Fibroblast of the conjunctiva (primary cell): ENCODE data around the gene FOXP1.

Source experiments
- DNase-seq: peaks from one replicate; pipeline ENCODE4 v3.0.0-alpha.2; 2010; ENCODE audit warnings: low read depth

FOXP1 gene

DNA sequence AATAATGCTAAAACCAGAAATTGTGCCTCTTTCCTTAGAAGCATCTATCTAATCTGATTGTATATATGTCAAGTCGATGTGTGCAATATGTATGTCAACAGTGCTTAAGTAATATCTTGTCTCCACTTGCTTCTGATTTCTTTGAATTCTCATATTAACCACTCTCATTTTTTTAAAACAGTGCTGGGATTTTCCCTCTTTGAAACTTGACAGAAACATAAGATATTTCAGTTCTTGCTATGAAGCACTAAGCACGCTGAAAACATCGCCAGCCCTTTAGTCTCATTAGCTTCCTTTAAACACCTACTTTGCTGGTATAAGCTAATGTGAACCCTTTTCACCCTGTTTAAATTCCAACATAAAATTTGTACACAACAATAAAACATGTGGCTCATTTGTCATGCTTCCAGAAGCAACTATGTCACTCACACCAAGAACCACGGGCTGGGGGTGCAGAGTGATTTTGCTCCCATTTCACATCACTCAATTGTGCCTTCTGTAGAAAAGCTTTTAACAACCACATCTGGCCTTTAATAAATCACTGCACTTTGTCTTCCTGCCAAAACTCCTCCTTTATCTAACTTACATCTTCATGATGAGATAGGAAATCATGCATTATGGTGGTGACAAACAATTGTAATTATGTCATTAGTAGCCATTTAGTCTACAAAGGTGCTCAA, 185.2 kb downstream of the FOXP1 start:
- DNase-seq = no peak

DNA sequence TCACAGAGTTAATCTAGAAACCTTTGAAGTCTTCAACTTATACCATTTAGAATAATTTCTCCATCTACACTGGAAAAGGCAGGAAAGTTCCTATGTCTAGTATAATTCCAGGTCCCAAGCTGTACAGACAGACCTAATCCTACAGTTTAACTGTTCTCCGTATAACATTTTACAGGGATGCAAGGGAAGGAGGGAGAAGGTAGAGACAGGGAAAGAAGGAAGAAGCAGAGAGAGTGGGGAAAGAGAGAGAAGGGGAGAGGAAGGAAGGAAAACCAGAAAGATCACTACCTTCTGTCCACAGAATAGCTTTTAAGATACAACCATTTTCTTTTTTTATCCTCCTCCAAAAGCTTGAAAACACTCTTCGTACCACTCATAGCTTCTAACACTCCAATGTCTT, 185.8 kb downstream of the FOXP1 start:
- DNase-seq = no peak

DNA sequence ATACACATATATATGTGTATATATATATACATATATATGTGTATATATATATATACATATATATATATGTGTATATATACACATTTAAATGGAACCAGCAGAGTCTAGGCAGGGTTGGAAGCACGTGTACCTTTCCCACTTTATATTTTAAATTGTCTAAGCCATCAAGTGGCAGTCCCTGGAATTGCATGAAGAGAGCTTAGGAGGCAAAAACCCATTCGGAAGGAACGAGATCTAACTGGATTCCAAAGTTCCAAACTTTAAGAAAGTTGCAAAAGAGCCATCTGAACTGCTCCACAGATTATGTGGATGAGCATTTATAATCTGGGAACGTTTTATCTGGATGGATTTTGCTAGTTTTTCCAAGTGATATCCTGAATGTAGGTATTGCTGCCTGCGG, 186.5 kb downstream of the FOXP1 start:
- peak; percentile 16 for DNase-seq

DNA sequence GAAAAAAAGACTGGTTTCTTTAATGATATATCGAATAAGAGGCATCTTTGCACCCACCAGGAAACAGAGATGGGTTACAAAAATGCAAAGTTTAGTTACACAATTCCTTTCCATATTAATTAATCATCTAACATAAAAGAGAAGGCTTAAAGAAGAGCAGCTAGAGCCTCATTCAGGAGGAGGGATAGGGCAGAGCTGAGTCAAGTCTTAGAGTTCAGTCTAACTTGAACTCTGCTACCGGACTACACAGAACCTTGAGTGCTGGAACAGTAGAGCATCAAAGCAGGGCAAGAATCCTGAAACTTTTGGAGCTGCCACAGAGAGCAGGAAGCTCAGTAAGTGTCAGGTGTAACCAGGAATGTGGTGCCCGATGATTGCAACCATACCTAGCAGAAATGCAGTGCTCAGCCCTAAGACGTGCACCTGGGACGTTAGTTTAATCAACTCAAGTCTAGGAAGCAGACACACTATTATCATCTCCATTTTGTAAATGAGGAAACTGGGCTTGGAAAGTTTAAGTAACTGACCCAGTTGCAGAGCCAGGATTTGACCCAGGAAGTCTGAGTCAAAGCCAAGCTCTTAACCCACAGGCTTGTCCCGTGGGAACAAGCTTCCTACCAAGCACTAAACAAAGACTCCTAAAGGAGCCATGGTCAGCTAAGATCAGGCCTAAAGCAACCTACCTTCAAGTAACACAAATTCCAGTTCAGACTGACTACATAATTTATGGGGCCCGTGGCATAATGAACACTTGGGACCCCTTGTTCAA, 187.4 kb downstream of the FOXP1 start:
- peak; percentile 17 for DNase-seq

DNA sequence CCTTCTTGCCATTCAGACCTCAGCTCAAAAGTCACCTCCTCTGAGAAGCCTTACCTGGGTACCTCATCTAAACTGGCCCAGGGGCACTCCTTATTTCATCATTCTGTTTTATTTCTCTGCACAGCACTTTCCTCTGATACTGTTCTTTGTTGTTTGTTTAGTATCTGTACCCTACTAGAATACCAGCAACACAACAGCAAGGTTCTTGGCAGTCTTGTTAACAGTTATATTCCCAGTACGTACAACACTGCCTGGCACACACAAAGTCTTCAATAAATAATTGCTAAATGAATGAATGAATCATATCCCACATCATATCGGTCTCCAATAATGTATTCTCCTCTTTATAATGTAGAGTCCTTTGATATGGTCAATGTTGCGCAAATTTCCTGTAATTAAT, 188.1 kb downstream of the FOXP1 start:
- DNase-seq = no peak

DNA sequence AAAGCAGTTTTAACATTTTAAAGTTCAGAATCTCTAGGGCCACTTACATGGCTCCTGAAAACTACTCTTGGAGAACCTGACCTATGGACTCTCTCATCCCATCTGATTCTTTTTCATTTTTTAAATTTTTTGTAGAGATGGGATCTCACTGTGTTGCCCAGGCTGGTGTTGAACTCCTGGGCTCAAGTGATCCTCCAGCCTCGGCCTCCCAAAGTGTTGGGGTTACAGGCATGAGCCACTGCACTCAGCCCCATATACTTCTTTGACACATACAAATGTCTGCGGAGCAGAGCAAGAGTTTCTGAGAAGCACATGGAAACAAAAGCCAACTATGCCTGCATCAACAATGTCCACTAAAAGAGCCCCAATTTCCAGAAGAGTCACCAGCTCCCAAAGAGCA, 189.8 kb downstream of the FOXP1 start:
- no peak for DNase-seq

DNA sequence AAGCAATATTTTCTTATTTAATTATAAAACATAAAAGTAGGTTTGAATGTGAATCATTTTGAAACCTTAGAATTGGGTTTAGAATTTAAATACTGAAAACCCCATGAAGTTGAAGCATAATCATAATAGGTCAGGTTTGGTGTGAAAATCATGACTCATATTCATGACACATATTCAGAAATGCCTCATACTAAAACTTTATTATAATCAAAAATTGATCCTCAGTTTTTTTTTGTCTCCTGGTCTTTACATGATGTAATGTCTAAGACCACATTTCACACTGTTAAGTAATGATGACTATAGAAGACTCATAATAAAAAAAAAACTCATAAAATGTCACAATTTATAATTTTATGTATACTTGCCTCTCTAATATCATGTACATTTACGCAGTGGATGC, 190.4 kb downstream of the FOXP1 start:
- no peak for DNase-seq

DNA sequence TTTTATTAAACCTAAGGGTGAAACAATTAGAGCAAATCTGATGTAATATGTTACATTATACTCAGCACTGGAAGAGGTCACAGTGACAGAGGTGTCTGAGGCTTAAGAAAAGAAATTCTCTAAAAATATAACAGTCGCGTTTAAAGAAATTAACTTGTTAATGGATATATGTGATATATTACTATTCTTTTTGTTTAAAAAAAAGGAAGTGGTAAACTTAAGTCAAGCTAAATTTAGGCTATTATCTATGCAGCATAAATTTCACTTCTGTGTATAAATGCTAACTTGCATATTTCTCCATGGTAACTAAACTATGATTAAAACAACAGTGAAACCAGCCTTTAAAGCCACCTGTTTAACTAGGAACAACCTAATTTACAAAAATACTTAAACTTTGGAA, 191.3 kb downstream of the FOXP1 start:
- DNase-seq = no peak

DNA sequence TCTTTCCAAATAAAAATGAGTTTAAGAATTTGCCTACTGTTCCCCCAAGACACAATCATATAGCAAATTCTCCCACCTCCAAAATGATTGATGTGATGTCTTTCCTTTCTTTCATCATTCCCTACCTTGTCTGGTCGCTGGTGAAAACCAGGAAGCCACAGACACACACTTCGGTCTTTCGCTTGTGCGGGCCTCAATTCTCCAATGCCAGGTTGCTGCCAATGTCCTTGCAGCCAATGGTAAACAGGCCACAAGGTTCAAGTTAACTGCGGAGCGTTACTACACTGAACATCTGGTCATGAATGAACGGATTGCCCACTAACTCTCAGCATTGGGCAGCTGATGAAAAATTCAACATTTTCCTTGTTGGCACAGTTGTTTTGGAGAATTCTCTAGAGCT, 192.2 kb downstream of the FOXP1 start:
- DNase-seq = no peak

DNA sequence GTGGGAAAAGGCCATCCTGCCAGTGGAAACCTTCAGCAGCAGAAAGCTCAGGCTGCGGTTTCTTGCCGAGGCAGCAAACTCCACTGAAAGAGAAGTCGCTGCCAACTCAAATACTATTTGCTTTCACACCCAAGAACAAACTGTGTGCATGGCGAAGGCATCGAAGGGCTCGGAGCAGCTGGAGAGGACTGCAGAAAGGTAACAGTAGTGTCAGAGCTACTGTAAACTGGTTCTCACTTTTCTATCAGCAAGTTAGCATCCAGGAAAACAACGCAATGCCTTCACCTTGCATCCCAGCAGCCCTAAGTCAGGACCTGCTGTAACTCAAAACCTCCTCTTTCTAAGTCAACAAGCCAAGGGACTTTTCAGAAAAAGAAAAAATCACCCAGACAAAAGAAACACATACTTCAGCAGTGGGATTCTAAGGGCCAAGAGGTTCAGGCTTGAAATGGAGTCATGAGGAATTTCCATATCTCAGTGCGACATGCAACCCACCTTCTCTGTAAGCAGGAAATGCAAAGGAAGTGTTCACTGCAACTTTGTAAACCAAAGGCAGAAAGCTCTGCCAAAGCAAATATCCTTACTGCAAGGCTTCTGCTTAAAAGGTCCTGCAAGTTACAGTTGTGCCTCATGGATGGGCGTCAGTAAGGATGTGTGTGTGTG, 193.5 kb downstream of the FOXP1 start:
- DNase-seq = peak; percentile 38

DNA sequence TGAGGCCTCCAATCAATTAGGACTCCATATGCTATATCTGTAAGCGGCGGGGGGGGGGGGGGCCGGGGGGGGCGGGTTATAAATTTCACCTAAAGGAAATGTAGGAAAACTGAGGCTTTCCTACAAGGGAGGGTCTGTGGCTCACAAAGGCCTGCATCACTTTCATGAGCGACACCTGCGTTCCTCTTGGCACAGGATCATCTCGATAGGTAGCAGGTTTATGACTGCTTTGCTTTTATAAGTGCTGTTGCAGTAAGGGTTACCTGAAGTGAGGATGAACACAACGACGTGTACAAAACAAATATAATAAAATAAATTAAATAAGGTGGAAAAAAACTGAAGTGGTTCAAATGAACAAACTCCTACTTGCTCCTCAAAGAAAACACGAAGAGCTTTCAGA, 194.3 kb downstream of the FOXP1 start:
- DNase-seq = no peak

DNA sequence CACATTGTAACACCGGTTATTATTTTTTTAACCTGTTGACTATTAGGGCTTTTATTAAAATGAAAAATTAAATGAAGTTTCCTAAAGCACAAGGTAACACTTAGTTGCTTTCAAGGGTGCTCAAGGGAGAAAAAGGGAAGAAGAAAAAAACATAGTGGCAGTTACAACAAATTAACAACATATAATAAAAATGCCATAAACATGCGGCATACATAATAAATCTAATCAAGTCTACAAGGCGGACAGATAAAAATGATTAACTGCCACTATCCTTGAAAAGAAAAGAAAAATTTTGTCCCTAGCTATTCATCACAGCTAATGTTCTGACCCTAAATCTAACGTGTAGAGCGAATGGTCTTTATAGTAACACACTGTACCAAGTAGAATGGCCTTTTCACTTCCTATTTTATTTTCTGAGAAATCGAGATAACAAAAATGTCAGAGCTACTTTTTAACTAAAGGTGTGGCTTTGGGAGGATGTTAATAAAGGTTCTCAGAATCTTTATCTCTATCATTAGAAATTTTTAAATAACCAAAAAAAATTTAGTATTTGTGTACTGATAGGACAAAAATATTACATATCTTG, 194.9 kb downstream of the FOXP1 start:
- no peak for DNase-seq

DNA sequence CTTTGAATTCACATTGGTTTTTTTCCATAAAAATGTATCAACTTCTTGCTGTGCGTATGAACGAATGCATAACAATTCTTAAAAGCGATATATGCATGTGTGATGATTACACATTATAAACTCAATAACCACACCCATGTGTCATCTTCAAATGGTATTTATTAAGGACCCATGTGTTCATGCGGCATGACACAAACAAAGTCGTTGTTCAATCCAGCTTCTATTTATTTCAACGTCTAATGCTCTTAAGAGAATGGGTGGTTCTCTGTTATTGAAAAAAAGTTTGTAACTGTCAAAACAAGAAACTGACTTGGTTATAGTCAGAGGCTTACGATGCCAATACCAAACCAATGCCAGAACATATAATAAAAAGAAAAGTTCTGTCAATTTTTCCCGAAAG, 195.9 kb downstream of the FOXP1 start:
- no peak for DNase-seq

DNA sequence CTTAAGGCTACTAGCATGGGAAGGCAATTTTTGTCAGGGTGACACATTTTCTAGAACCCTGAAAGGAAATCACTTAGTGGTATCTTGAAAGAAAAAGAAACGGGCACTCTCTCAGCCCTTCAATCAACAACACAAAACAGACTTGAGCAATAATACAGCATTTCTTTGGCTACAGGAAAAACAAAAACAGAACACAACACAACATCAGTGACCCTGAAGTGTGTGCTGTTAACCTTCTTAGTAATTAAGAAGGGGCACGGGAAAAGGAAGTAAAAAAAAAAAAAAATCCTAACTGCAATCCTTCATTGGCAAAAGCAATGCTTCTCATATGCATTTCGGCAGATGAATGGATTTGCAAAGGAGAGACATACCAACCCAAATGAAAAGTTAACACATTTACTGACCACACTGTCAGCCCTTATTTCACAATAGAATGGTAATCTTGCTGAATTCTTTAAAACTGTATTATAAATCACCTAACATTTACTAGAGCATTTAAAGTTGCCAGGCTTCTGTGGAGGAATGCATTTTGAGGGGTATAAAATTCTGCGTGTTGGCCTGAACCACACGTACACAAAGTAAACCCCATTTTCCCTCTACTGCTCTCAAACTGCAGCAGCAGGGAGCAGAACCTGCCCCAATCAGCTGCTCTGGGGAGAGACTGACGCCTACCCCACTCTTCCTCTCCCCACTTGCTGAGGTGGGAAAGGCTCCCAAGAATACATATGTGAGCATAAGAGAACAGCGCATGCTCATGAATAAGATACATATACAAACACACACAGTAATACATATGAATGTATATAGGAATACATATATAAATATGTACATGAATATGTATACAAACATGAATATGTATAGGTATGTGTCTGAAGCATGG, 198.5 kb downstream of the FOXP1 start:
- DNase-seq = no peak

DNA sequence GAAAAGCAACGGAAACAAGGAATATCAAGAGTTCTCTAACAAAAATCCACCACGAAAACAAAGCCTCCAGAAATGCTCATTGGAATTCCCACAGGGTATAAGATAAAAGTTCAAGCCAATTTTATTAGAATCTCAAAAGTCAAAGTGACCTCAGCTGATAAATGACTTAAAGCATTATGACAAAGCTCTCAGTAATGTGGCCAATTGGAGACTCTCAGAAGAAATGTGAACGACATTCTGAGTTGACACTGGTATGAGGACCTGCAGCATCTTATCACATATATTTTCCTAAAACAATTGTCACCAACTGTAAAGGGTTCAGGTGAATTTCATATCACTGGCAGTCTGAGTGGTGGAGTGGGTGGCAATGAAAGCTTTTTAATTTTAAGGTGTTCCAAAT, 199.1 kb downstream of the FOXP1 start:
- DNase-seq = no peak

DNA sequence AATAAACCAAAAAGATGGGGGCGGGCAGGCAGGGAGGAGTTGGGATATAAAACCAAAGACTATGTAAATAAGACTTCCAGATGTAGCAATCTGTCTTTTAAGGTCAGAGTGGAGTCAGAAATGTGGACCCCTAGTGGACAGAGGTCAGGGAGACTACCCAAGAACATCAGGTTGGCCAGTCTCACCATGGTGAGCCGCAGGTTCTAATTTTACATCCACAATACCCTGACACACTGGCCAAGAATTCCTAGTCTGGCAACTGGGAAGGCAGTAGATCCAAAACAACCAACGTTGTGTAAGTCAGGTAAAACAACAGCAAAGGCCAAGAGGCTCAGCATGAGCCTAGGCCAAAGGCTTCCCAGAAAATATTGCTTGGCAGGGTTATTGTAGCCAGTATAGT, 203.4 kb downstream of the FOXP1 start:
- no peak for DNase-seq

DNA sequence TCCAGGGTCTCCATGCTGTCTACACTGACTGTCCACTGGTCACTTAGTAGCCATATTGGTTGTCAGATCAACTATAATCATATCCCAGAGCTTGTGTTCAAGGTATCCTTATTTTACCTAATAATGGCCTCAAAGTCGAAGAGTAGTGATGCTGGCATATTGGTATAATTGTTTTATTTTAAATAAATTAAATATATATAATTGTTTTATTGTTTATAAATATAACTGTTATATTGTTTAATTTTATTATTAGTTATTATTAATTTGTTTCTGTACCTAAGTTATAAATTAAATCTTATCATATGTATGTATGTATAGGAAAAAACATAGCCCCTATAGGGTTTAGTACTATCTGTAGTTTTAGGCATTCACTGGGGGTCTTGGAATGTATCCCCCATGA, 205.0 kb downstream of the FOXP1 start:
- no peak for DNase-seq

DNA sequence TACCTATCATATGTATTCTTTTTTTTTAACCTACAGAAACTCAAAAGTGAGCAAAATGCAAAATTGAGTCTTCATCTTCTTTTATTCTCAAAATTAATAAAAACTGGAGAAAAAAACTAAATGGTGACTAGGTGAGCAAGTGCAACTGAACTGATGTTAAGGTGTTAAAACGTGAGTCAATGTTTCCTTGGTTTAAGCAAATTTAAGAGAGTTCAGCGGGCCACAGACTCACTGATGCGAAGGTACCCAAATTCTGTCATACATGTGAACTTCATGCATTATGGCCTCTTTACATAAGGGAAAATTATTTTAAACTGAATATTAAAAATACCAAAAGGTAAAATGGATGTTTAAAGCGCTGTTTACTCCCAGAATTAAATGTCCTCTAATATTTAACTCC, 206.6 kb downstream of the FOXP1 start:
- DNase-seq = no peak

DNA sequence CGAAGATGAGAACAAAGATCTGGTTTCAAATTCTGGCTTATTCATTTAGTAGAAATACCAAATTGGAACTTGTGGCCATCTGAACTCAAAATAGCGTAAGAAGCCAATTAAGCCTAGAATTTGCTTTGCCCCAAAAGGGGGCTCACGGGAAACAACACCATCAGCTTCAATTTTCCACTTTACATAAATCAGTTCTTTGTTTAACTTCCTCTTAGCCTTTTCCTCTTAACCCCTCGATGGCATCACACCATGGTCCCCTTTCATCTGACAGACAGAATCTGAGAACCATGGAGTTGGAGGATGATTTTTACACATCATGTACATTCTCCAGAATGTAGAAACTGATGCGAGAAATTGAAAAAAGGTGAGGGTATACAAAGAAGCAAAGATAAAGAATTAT, 207.0 kb downstream of the FOXP1 start:
- no peak for DNase-seq

DNA sequence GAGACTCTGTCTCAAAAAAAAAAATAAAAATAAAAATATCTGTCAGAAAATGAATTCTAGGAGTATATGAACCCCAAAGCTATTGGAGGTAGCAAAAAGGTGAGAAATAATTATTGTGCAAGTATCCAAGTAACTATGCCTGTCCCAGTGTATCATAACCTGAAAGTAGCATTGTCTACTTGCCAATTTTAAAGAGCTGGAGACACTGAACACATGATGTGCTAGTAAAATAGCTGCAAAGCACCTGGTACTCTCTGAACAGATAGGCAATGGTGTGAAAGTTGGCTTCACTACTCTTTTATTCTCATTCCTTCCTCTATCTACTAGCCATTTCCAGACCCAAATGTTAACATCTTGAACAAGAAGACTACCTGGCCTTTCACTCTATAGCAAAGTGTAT, 208.9 kb downstream of the FOXP1 start:
- DNase-seq = no peak

DNA sequence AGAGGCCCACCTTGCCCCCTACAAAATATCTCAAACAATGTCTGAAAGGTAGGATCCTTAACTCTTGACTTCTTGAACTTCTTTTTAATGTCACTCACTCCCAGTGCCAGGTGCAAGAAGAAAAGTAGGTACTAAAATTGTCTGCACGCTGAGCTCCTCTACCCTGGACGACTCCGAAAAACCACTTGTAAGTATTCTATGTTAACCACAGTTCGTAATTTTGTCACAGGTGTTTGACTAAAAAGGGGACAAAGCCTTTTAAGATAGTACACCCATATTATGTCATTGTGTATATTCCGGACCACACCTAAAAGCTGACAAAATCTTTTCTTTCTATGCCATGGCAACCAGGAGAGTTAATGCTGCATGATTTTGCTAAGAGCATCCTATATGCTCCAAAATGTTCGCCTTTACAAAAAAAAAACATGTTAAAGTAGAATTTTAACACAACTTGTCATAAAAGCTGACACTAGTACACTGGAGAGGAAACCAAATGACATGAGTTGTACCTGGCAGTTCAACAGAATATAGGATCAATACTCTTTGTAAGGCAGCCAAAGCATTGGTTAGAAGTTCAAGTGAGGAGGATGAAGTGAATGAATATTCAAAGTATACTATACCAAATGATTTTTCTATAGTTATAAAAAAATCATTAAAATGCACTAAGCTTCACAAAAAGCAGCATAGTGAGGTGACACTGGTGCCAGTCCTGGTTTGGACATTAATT, 210.5 kb downstream of the FOXP1 start:
- DNase-seq = no peak
